Mammary epithelial cell (primary cell): Measurements from ENCODE around the gene FGD5.

ENCODE experiments used
- CTCF ChIP-seq, 2 donors: IDR thresholded peaks in 1 of 2; conservative IDR thresholded peaks in 1 of 2; 2 replicates each; pipeline ENCODE4 v1.5.1; 2011 to 2012; ENCODE audit warnings: inconsistent platforms in 2 of 2, low read length in 2 of 2, mild to moderate bottlenecking in 2 of 2, control low read depth in 1 of 2, low read depth in 1 of 2; ENCODE audit not compliant: insufficient read depth in 1 of 2; ENCODE audit errors: extremely low read depth in 1 of 2
- EZH2 ChIP-seq: IDR thresholded peaks from 2 replicates; pipeline ENCODE4 v1.6.1; 2012; ENCODE audit warnings: low read length, inconsistent platforms, borderline replicate concordance

GRCh38 chr3:14826069-14826468 is 7.3 kb downstream of the FGD5 start:
- no peak for TF ChIP-seq CTCF (conservative IDR thresholded peaks at IDR 0.05 in 1 of 2, IDR thresholded peaks at IDR 0.05 in 1 of 2; ENCODE audit: extremely low read depth in 1 of 2, insufficient read depth in 1 of 2, low read depth in 1 of 2, low read length in 2 of 2)
- no peak for TF ChIP-seq EZH2
